ENCODE data around the gene CERS2. TPM values are rescaled to one million over a fixed set of nuclear protein-coding genes. Genes with fewer than 3 reads are reported as not detected.

CERS2 gene
- total and polyA plus RNA-seq, 8 donors: 213 to 359 (median 260) TPM

GRCh38 chr1:150926097-150926741 is 48.4 kb downstream of the CERS2 start, which contains the start of gene SETDB1:
TSS of gene SETDB1 (plus strand) at chr1:150926363. CDS start at chr1:150927715, 1,352 bp downstream.
- H3K27ac ChIP-seq: peak within 1 kb of the TSS; percentile 74 to 79
- peaks cover 0 to 3% of the 10 kb centered on the region in 2 donors for H3K9me3 ChIP-seq
- peaks cover 0 to 24% of the 10 kb centered on the region in 2 donors for H3K4me1 ChIP-seq
- ATAC-seq (peak; percentile 98), DNase-seq (peak; percentile 93 to 98 (median 96))
- no peak for TF ChIP-seq CTCF (IDR thresholded peaks at IDR 0.05)
- peaks cover 0 to 36% of the 10 kb centered on the region in 2 donors for H3K36me3 ChIP-seq
- H3K27me3 ChIP-seq: no peaks in the 10 kb centered on the region
- intact Hi-C loops (cut with DNase I): no loop called here
- peak within 1 kb of the TSS; percentile 51 to 54 for H3K4me3 ChIP-seq

- H3K4me1 ChIP-seq: peaks cover 0 to 24% of the 10 kb centered on the region in 2 donors
- DNase-seq (peak in 1 of 4 donors; percentile 65), ATAC-seq (peak; percentile 2)
- no peaks in the 10 kb centered on the region for H3K9me3 ChIP-seq
- H3K27ac ChIP-seq: peak overlapping the region; percentile 74 to 79
- intact Hi-C loops (cut with DNase I): no loop called here
- TF ChIP-seq CTCF (IDR thresholded peaks at IDR 0.05): no peak
- peak overlapping the region; percentile 51 to 54 for H3K4me3 ChIP-seq
- H3K27me3 ChIP-seq: no peaks in the 10 kb centered on the region
- H3K36me3 ChIP-seq: peaks cover 0 to 25% of the 10 kb centered on the region in 2 donors
Measured at GRCh38 chr1:150925080-150925479, 49.6 kb downstream of the CERS2 start.

GRCh38 chr1:150922519-150922975 is 52.1 kb downstream of the CERS2 start:
- H3K4me1 ChIP-seq: peaks cover 0 to 15% of the 10 kb centered on the region in 2 donors
- intact Hi-C loops (cut with DNase I): no loop called here
- no peak overlapping the region for H3K4me3 ChIP-seq
- H3K27me3 ChIP-seq: no peaks in the 10 kb centered on the region
- no peaks in the 10 kb centered on the region for H3K36me3 ChIP-seq
- H3K27ac ChIP-seq: no peak overlapping the region
- TF ChIP-seq CTCF (IDR thresholded peaks at IDR 0.05): peak; percentile 67 to 74
- H3K9me3 ChIP-seq: no peaks in the 10 kb centered on the region
- ATAC-seq (peak; percentile 42), DNase-seq (peak in 3 of 4 donors; percentile 31 to 65 (median 55))

GRCh38 chr1:150917387-150917786 is 57.2 kb downstream of the CERS2 start:
- H3K36me3 ChIP-seq: no peaks in the 10 kb centered on the region
- ATAC-seq (no peak), DNase-seq (no peak)
- H3K27ac ChIP-seq: no peak overlapping the region
- no peaks in the 10 kb centered on the region for H3K27me3 ChIP-seq
- H3K9me3 ChIP-seq: no peaks in the 10 kb centered on the region
- H3K4me3 ChIP-seq: no peak overlapping the region
- intact Hi-C loops (cut with DNase I): no loop called here
- peaks cover 0 to 3% of the 10 kb centered on the region in 2 donors for H3K4me1 ChIP-seq
- TF ChIP-seq CTCF (IDR thresholded peaks at IDR 0.05): no peak

Other genes starting within 250 kb of the CERS2 start
- 100 to 1,000 TPM; 320 to 473 TPM for gene CTSS, start 209.1 kb downstream of the CERS2 start, total RNA-seq
- 10 to 100 TPM; 21.1 to 32.6 (median 27.1) TPM for gene CTSS, start 209.1 kb downstream of the CERS2 start, polyA plus RNA-seq (ENCODE audit: insufficient read length in 6 of 6)
- gene CTSK, start 166.6 kb downstream of the CERS2 start, total RNA-seq: 10 to 100 TPM; 19.9 to 54.5 TPM
- 10 to 100 TPM; 28.7 to 46.8 (median 36.0) TPM for gene CTSK, start 166.6 kb downstream of the CERS2 start, polyA plus RNA-seq (ENCODE audit: insufficient read length in 6 of 6)
- 10 to 100 TPM; 42.9 to 49.8 TPM for gene ARNT, start 98.2 kb downstream of the CERS2 start, total RNA-seq
- gene ARNT, start 98.2 kb downstream of the CERS2 start, polyA plus RNA-seq (ENCODE audit: insufficient read length in 6 of 6): 10 to 100 TPM; 75.9 to 88.0 (median 79.7) TPM
- not detected for gene CTXND2, start 87.7 kb downstream of the CERS2 start, total RNA-seq
- under 1 TPM in 1 of 6 donors, not detected in 5; 0.15 TPM for gene CTXND2, start 87.7 kb downstream of the CERS2 start, polyA plus RNA-seq (ENCODE audit: insufficient read length in 6 of 6)
- 10 to 100 TPM; 33.1 to 49.7 TPM for gene SETDB1, start 48.5 kb downstream of the CERS2 start, total RNA-seq
- gene SETDB1, start 48.5 kb downstream of the CERS2 start, polyA plus RNA-seq (ENCODE audit: insufficient read length in 6 of 6): 10 to 100 TPM; 83.6 to 96.6 (median 91.9) TPM
- gene ANXA9, start 7.5 kb upstream of the CERS2 start, total RNA-seq: 1 to 10 TPM; 1.1 to 2.4 TPM
- gene ANXA9, start 7.5 kb upstream of the CERS2 start, polyA plus RNA-seq (ENCODE audit: insufficient read length in 6 of 6): 10 to 100 TPM in 4 of 6 donors, 1 to 10 TPM in 2; 9.8 to 11.1 (median 10.2) TPM
- 10 to 100 TPM; 26.0 to 32.9 TPM for gene MINDY1, start 32.1 kb upstream of the CERS2 start, total RNA-seq
- 10 to 100 TPM; 42.4 to 53.8 (median 47.4) TPM for gene MINDY1, start 32.1 kb upstream of the CERS2 start, polyA plus RNA-seq (ENCODE audit: insufficient read length in 6 of 6)
- gene PRUNE1, start 33.6 kb upstream of the CERS2 start, total RNA-seq: 10 to 100 TPM; 15.1 to 18.1 TPM
- gene PRUNE1, start 33.6 kb upstream of the CERS2 start, polyA plus RNA-seq (ENCODE audit: insufficient read length in 6 of 6): 10 to 100 TPM; 38.4 to 42.7 (median 38.8) TPM
- 1 to 10 TPM; 3.5 to 5.9 TPM for gene BNIPL, start 61.8 kb upstream of the CERS2 start, total RNA-seq
- 10 to 100 TPM in 2 of 6 donors, 1 to 10 TPM in 4; 5.2 to 11.6 (median 9.4) TPM for gene BNIPL, start 61.8 kb upstream of the CERS2 start, polyA plus RNA-seq (ENCODE audit: insufficient read length in 6 of 6)
- gene C1orf56, start 72.9 kb upstream of the CERS2 start, total RNA-seq: 1 to 10 TPM; 3.9 to 6.1 TPM
- 10 to 100 TPM in 3 of 6 donors, 1 to 10 TPM in 3; 8.6 to 11.2 (median 9.9) TPM for gene C1orf56, start 72.9 kb upstream of the CERS2 start, polyA plus RNA-seq (ENCODE audit: insufficient read length in 6 of 6)
- 100 to 1,000 TPM; 104 to 125 TPM for gene CDC42SE1, start 84.8 kb upstream of the CERS2 start, total RNA-seq
- 100 to 1,000 TPM in 5 of 6 donors, 10 to 100 TPM in 1; 99.1 to 133 (median 111) TPM for gene CDC42SE1, start 84.8 kb upstream of the CERS2 start, polyA plus RNA-seq (ENCODE audit: insufficient read length in 6 of 6)
- 1 to 10 TPM; 1.7 to 2.9 TPM for gene MLLT11, start 85.6 kb upstream of the CERS2 start, total RNA-seq
- 10 to 100 TPM; 20.1 to 23.0 (median 22.4) TPM for gene MLLT11, start 85.6 kb upstream of the CERS2 start, polyA plus RNA-seq (ENCODE audit: insufficient read length in 6 of 6)
- gene GABPB2, start 95.9 kb upstream of the CERS2 start, total RNA-seq: 10 to 100 TPM; 11.3 to 12.7 TPM
- 10 to 100 TPM; 10.6 to 13.5 (median 13.0) TPM for gene GABPB2, start 95.9 kb upstream of the CERS2 start, polyA plus RNA-seq (ENCODE audit: insufficient read length in 6 of 6)
- gene SEMA6C, start 171.8 kb upstream of the CERS2 start, total RNA-seq: 1 to 10 TPM; 3.9 to 8.9 TPM
- 10 to 100 TPM; 26.0 to 31.5 (median 27.7) TPM for gene SEMA6C, start 171.8 kb upstream of the CERS2 start, polyA plus RNA-seq (ENCODE audit: insufficient read length in 6 of 6)
- gene TNFAIP8L2, start 181.8 kb upstream of the CERS2 start, total RNA-seq: 10 to 100 TPM in 1 of 2 donors, 1 to 10 TPM in 1; 7.1 to 14.5 TPM
- gene TNFAIP8L2, start 181.8 kb upstream of the CERS2 start, polyA plus RNA-seq (ENCODE audit: insufficient read length in 6 of 6): 1 to 10 TPM; 2.5 to 3.3 (median 2.8) TPM
- gene LYSMD1, start 191.1 kb upstream of the CERS2 start, total RNA-seq: 1 to 10 TPM; 5.8 to 8.7 TPM
- gene LYSMD1, start 191.1 kb upstream of the CERS2 start, polyA plus RNA-seq (ENCODE audit: insufficient read length in 6 of 6): 10 to 100 TPM; 15.3 to 20.4 (median 16.3) TPM
- gene SCNM1, start 191.3 kb upstream of the CERS2 start, total RNA-seq: 10 to 100 TPM; 29.7 to 35.0 TPM
- gene SCNM1, start 191.3 kb upstream of the CERS2 start, polyA plus RNA-seq (ENCODE audit: insufficient read length in 6 of 6): 10 to 100 TPM; 37.9 to 42.4 (median 39.7) TPM
- under 1 TPM in 1 of 2 donors, not detected in 1; 0.97 TPM for gene TMOD4, start 201.1 kb upstream of the CERS2 start, total RNA-seq
- gene TMOD4, start 201.1 kb upstream of the CERS2 start, polyA plus RNA-seq (ENCODE audit: insufficient read length in 6 of 6): 1 to 10 TPM; 1.2 to 2.4 (median 1.8) TPM
- gene VPS72, start 215.4 kb upstream of the CERS2 start, total RNA-seq: 10 to 100 TPM; 40.5 to 41.3 TPM
- gene VPS72, start 215.4 kb upstream of the CERS2 start, polyA plus RNA-seq (ENCODE audit: insufficient read length in 6 of 6): 10 to 100 TPM; 60.1 to 65.1 (median 62.8) TPM
- gene PIP5K1A, start 223.7 kb upstream of the CERS2 start, total RNA-seq: 10 to 100 TPM; 51.2 to 55.6 TPM
- 10 to 100 TPM; 62.1 to 73.3 (median 68.3) TPM for gene PIP5K1A, start 223.7 kb upstream of the CERS2 start, polyA plus RNA-seq (ENCODE audit: insufficient read length in 6 of 6)

All from left lung (tissue), 10 donors.